HepG2 (cell line): ENCODE measurements around the gene CTU2. TPM values are rescaled to one million over a fixed set of nuclear protein-coding genes. Genes with fewer than 3 reads are reported as not detected.
A peak's percentile ranks its signal among the peaks of the same experiment; 100 is the strongest.

ENCODE experiments used
- AKAP8 ChIP-seq: sonication (generic); formaldehyde crosslinking; IDR thresholded peaks from 2 replicates; pipeline ENCODE4 v1.5.1; 2020; ENCODE audit warnings: mild to moderate bottlenecking, missing genetic modification reagents
- FOXK1 ChIP-seq: sonication (generic); formaldehyde crosslinking; IDR thresholded peaks from 2 replicates; pipeline ENCODE4 v1.4.0; 2020; ENCODE audit warnings: low read depth, missing genetic modification reagents, borderline replicate concordance
- GMEB1 ChIP-seq: sonication (generic); formaldehyde crosslinking; IDR thresholded peaks from 2 replicates; pipeline ENCODE4 v1.5.1; 2020; ENCODE audit warnings: missing genetic modification reagents, mild to moderate bottlenecking, borderline replicate concordance
- KMT2A ChIP-seq: sonication (generic); formaldehyde crosslinking; IDR thresholded peaks from 2 replicates; pipeline ENCODE4 v1.4.0; 2020; ENCODE audit warnings: missing genetic modification reagents
- SKI ChIP-seq: fragments of 450-650 bp; IDR thresholded peaks from one replicate; pipeline ENCODE4 v1.6.1; 2018; ENCODE audit warnings: mild to moderate bottlenecking; ENCODE audit not compliant: partially characterized antibody
- ZBTB38 ChIP-seq: sonication (generic); formaldehyde crosslinking; IDR thresholded peaks from 2 replicates; pipeline ENCODE4 v1.5.1; 2020; ENCODE audit warnings: mild to moderate bottlenecking, missing genetic modification reagents
- ZBTB43 ChIP-seq: sonication (generic); formaldehyde crosslinking; conservative IDR thresholded peaks from 2 replicates; pipeline ENCODE4 v1.4.0; 2020; ENCODE audit warnings: missing genetic modification reagents
- ZNF142 ChIP-seq: sonication (generic); formaldehyde crosslinking; IDR thresholded peaks from 2 replicates; pipeline ENCODE4 v1.4.0; 2020; ENCODE audit warnings: missing genetic modification reagents
- ZNF280B ChIP-seq: sonication (generic); formaldehyde crosslinking; IDR thresholded peaks from 2 replicates; pipeline ENCODE4 v1.5.0; 2020; ENCODE audit warnings: missing genetic modification reagents, mild to moderate bottlenecking, borderline replicate concordance
- ZNF557 ChIP-seq: sonication (generic); formaldehyde crosslinking; IDR thresholded peaks from 2 replicates; pipeline ENCODE4 v1.4.0; 2020; ENCODE audit warnings: missing genetic modification reagents
- ZNF580 ChIP-seq: IDR thresholded peaks from 2 replicates; pipeline ENCODE4 v1.6.1; 2016; ENCODE audit warnings: low read depth, borderline replicate concordance
- ZNF790 ChIP-seq: sonication (generic); formaldehyde crosslinking; IDR thresholded peaks from 2 replicates; pipeline ENCODE4 v1.8.0; 2022; ENCODE audit warnings: missing genetic modification reagents, mild to moderate bottlenecking, borderline replicate concordance
- polyA plus RNA-seq, 8 experiments: library from polyadenylated mRNA; depleted of rRNA in 3 of 8; stranded (reverse) in 7 of 8; unstranded in 1 of 8; fragments of >200 nt; fragmentation: Illumina TruSeq in 4 of 8; extraction: Trizol in 4 of 8; gene quantifications; 2 replicates each; pipeline versions ENCODE4 v1.2.1 to v1.2.3, GENCODE V29; 2011 to 2016; ENCODE audit warnings: low read depth in 4 of 8, missing spikeins in 1 of 8, mixed read lengths in 1 of 8; ENCODE audit not compliant: insufficient read depth in 1 of 8
- total RNA-seq, 5 experiments: library from RNA; depleted of rRNA; stranded (reverse); fragments of >200 nt; fragmentation: Illumina TruSeq; extraction: Trizol; gene quantifications; 2 replicates each; pipeline ENCODE4 v1.2.3, GENCODE V29; 2016; ENCODE audit warnings: low read depth in 1 of 5

Gene CTU2
- total and polyA plus RNA-seq, 2 of the 13 experiments (the other 11 are each of a cell fraction or from before 2014, with no cell fraction given) = 13.3 to 21.9 TPM

- TF ChIP-seq ZNF142 (CRISPR knock-in tag) = no peak
- TF ChIP-seq FOXK1 = no peak
- TF ChIP-seq ZNF790 (CRISPR knock-in tag) = no peak
- TF ChIP-seq KMT2A (CRISPR knock-in tag) = no peak
- no peak for TF ChIP-seq ZNF580
- TF ChIP-seq SKI = no peak
- TF ChIP-seq GMEB1 = no peak
- no peak for TF ChIP-seq ZNF557 (CRISPR knock-in tag)
- TF ChIP-seq ZBTB38 = peak; percentile 46; the same call in 1 of the 2 replicates
- TF ChIP-seq ZNF280B = peak; percentile 60; the same call in 1 of the 2 replicates
- TF ChIP-seq ZBTB43 (CRISPR knock-in tag) = no peak
- 0 out of 2 replicates have a peak, but pooled peaks have one; percentile 49 for TF ChIP-seq AKAP8
Observed at GRCh38 chr16:88657371-88657770, 48.9 kb upstream of the CTU2 start (continued).
